ENCODE measurements around the gene CAMK1G. TPM values are rescaled to one million over a fixed set of nuclear protein-coding genes. Genes with fewer than 3 reads are reported as not detected.

CAMK1G gene
- total RNA-seq, 1 experiment from 2014 or later, result 21.2 TPM

- ChIA-PET CTCF (no interaction called here), POLR2A (ENCODE audit: low non-redundant PET) (no interaction called here)
- Histone ChIP-seq H3K9me3 (ENCODE audit: low read depth, low read length, poor library complexity, severe bottlenecking) (no peaks in the 10 kb centered on the region), H3K27me3 (replicated peaks; ENCODE audit: insufficient read depth, low read depth, low read length, poor library complexity) (no peaks in the 10 kb centered on the region), H3K27ac (ENCODE audit: low read depth, low read length, poor library complexity, severe bottlenecking) (no peak overlapping the region), H3K4me1 (ENCODE audit: insufficient read depth, low read length, poor library complexity, severe bottlenecking) (peaks cover 26% of the 10 kb centered on the region), H3K36me3 (ENCODE audit: insufficient read depth, low read length, poor library complexity, severe bottlenecking) (peaks cover 11% of the 10 kb centered on the region), H3K4me3 (ENCODE audit: low read depth, low read length, poor library complexity, severe bottlenecking) (no peak overlapping the region)
- DNase-seq (ENCODE audit: low spot score), result no peak
- BruUV-seq (replicated peaks), result no TSS peak
- intact Hi-C loops (cut with micrococcal nuclease; ENCODE audit: unreplicated experiment), result loop anchor here (5.0 kb wide), 1 partner anchor 1443 kb away; no protein-coding TSS in a partner anchor
- TF ChIP-seq CTCF (conservative IDR thresholded peaks at IDR 0.05; ENCODE audit: low read depth, low read length), result no peak
- no peak for TF ChIP-seq EZH2 (IDR thresholded peaks at IDR 0.05; ENCODE audit: borderline replicate concordance, low read depth, low read length, poor library complexity, severe bottlenecking)
These were observed 6.3 kb downstream of the CAMK1G start for GRCh38 chr1:209589863-209590262.

GRCh38 chr1:209590405-209590804 is 6.9 kb downstream of the CAMK1G start:
- intact Hi-C loops (cut with micrococcal nuclease; ENCODE audit: unreplicated experiment), result loop anchor here (5.0 kb wide), 1 partner anchor 1443 kb away; no protein-coding TSS in a partner anchor
- Histone ChIP-seq H3K27me3 (replicated peaks; ENCODE audit: insufficient read depth, low read depth, low read length, poor library complexity) (no peaks in the 10 kb centered on the region), H3K4me3 (ENCODE audit: low read depth, low read length, poor library complexity, severe bottlenecking) (no peak overlapping the region), H3K36me3 (ENCODE audit: insufficient read depth, low read length, poor library complexity, severe bottlenecking) (peaks cover 11% of the 10 kb centered on the region), H3K9me3 (ENCODE audit: low read depth, low read length, poor library complexity, severe bottlenecking) (no peaks in the 10 kb centered on the region), H3K4me1 (ENCODE audit: insufficient read depth, low read length, poor library complexity, severe bottlenecking) (peaks cover 26% of the 10 kb centered on the region), H3K27ac (ENCODE audit: low read depth, low read length, poor library complexity, severe bottlenecking) (no peak overlapping the region)
- ChIA-PET POLR2A (ENCODE audit: low non-redundant PET) (no interaction called here), CTCF (no interaction called here)
- no peak for TF ChIP-seq CTCF (conservative IDR thresholded peaks at IDR 0.05; ENCODE audit: low read depth, low read length)
- no peak for TF ChIP-seq EZH2 (IDR thresholded peaks at IDR 0.05; ENCODE audit: borderline replicate concordance, low read depth, low read length, poor library complexity, severe bottlenecking)
- no peak for DNase-seq (ENCODE audit: low spot score)
- no TSS peak for BruUV-seq (replicated peaks)

GRCh38 chr1:209593747-209594146 is 10.2 kb downstream of the CAMK1G start:
- no peak overlapping the region for H3K27ac ChIP-seq (ENCODE audit: low read depth, low read length, poor library complexity, severe bottlenecking)
- H3K36me3 ChIP-seq (ENCODE audit: insufficient read depth, low read length, poor library complexity, severe bottlenecking), result peaks cover 21% of the 10 kb centered on the region
- BruUV-seq (replicated peaks), result no TSS peak
- H3K27me3 ChIP-seq (replicated peaks; ENCODE audit: insufficient read depth, low read depth, low read length, poor library complexity), result no peaks in the 10 kb centered on the region
- no peaks in the 10 kb centered on the region for H3K9me3 ChIP-seq (ENCODE audit: low read depth, low read length, poor library complexity, severe bottlenecking)
- H3K4me3 ChIP-seq (ENCODE audit: low read depth, low read length, poor library complexity, severe bottlenecking), result no peak overlapping the region
- H3K4me1 ChIP-seq (ENCODE audit: insufficient read depth, low read length, poor library complexity, severe bottlenecking), result peaks cover 45% of the 10 kb centered on the region
- TF ChIP-seq CTCF (conservative IDR thresholded peaks at IDR 0.05; ENCODE audit: low read depth, low read length) (0 out of 2 replicates have a peak, but pooled peaks have one; percentile 29), EZH2 (IDR thresholded peaks at IDR 0.05; ENCODE audit: borderline replicate concordance, low read depth, low read length, poor library complexity, severe bottlenecking) (no peak)
- intact Hi-C loops (cut with micrococcal nuclease; ENCODE audit: unreplicated experiment), result loop anchor here (5.0 kb wide), 1 partner anchor 1446 kb away; no protein-coding TSS in a partner anchor
- peak; percentile 25 for DNase-seq (ENCODE audit: low spot score)
- CTCF ChIA-PET, result no interaction called here
- POLR2A ChIA-PET (ENCODE audit: low non-redundant PET), result no interaction called here

Measured in A673 (cell line).